HG03439 (cell line): ENCODE data around the gene TBX15.
"Not testable (repeated sequence)": the region's sequence is repeated elsewhere in the genome, so short reads cannot be mapped to it uniquely, and the experiment has no call there.

Experiments used
- ATAC-seq: cut with Tn5 transposase; IDR thresholded peaks from one replicate; pipeline ENCODE4 v1.9.1; 2021; ENCODE audit warnings: mild to moderate bottlenecking, moderate library complexity; ENCODE audit not compliant: unreplicated experiment

The TBX15 gene

GRCh38 chr1:118960567-118961136 is 27.5 kb downstream of the TBX15 start:
- ATAC-seq = no peak

GRCh38 chr1:118960026-118960561 is 28.0 kb downstream of the TBX15 start:
- peak; percentile 80 for ATAC-seq

GRCh38 chr1:118958937-118959631 is 29.1 kb downstream of the TBX15 start:
- no peak for ATAC-seq

GRCh38 chr1:118958140-118958539 is 30.0 kb downstream of the TBX15 start:
- ATAC-seq = no peak

GRCh38 chr1:118957579-118957978 is 30.6 kb downstream of the TBX15 start:
- ATAC-seq = not testable (repeated sequence)

- no peak for ATAC-seq
Observed at GRCh38 chr1:118954301-118954905, 33.7 kb downstream of the TBX15 start.

GRCh38 chr1:118951270-118951936 is 36.7 kb downstream of the TBX15 start:
- ATAC-seq = no peak

GRCh38 chr1:118949315-118949714 is 38.8 kb downstream of the TBX15 start:
- no peak for ATAC-seq

- no peak for ATAC-seq
Observed at GRCh38 chr1:118948846-118949245, 39.3 kb downstream of the TBX15 start.

- no peak for ATAC-seq
Observed at GRCh38 chr1:118948351-118948750, 39.8 kb downstream of the TBX15 start.

GRCh38 chr1:118947790-118948189 is 40.4 kb downstream of the TBX15 start:
- ATAC-seq = no peak

GRCh38 chr1:118947003-118947765 is 41.0 kb downstream of the TBX15 start:
- no peak for ATAC-seq

GRCh38 chr1:118945489-118945888 is 42.7 kb downstream of the TBX15 start:
- no peak for ATAC-seq

- no peak for ATAC-seq
Observed at GRCh38 chr1:118944546-118944945, 43.6 kb downstream of the TBX15 start.

GRCh38 chr1:118944133-118944532 is 44.0 kb downstream of the TBX15 start:
- ATAC-seq = no peak

- no peak for ATAC-seq
Observed at GRCh38 chr1:118940957-118941356, 47.2 kb downstream of the TBX15 start.

GRCh38 chr1:118937413-118938072 is 50.6 kb downstream of the TBX15 start:
- ATAC-seq = no peak

GRCh38 chr1:118934706-118935105 is 53.4 kb downstream of the TBX15 start:
- ATAC-seq = no peak

- no peak for ATAC-seq
Observed at GRCh38 chr1:118933051-118933781, 54.9 kb downstream of the TBX15 start.

GRCh38 chr1:118931876-118932275 is 56.3 kb downstream of the TBX15 start:
- ATAC-seq = no peak
